IMR-90 (cell line): Measurements from ENCODE around the gene DACT2. TPM values are rescaled to one million over a fixed set of nuclear protein-coding genes. Genes with fewer than 3 reads are reported as not detected.

Experiments used
- ATAC-seq: fragments of 200-7000 bp; cut with Tn5 transposase; 2 replicates; pipeline ENCODE4 v1.9.1; 2020; ENCODE audit warnings: low read depth, mild to moderate bottlenecking, moderate library complexity
- BruUV-seq: library from RNA; stranded (reverse); fragments of 400-500 nt; replicated peaks from 2 replicates; lab custom pipeline; 2021; lab: Mats Ljungman, UMichigan
- CTCF ChIA-PET: fragments of 300-600 bp; formaldehyde crosslinking; extraction: SDS; loops from one replicate; lab custom pipeline; 2021; ENCODE audit warnings: antibody characterized with exemption; lab: Yijun Ruan, JAX
- POLR2A ChIA-PET: fragments of 300-600 bp; sonication (Branson Sonifier 250); formaldehyde crosslinking; loops from one replicate; lab custom pipeline; 2022; ENCODE audit warnings: antibody characterized with exemption; ENCODE audit not compliant: unreplicated experiment; lab: Charles Lee
- DNase-seq: peaks from one replicate; pipeline ENCODE4 v3.0.0; 2013
- H2AFZ ChIP-seq: replicated peaks from 2 replicates; pipeline ENCODE3; 2013; ENCODE audit warnings: low read length, mild to moderate bottlenecking; ENCODE audit not compliant: poor library complexity
- H2AK5ac ChIP-seq: 2 replicates; pipeline ENCODE4 v1.6.1; 2013; ENCODE audit warnings: low read depth, low read length, inconsistent platforms
- H2AK9ac ChIP-seq: replicated peaks from 2 replicates; pipeline ENCODE3; 2013; ENCODE audit warnings: mild to moderate bottlenecking, low read depth, low read length, moderate library complexity; ENCODE audit not compliant: poor library complexity
- H2BK120ac ChIP-seq: 2 replicates; pipeline ENCODE4 v1.6.1; 2013; ENCODE audit warnings: low read depth, low read length, inconsistent platforms
- H2BK15ac ChIP-seq: 3 replicates; pipeline ENCODE4 v1.6.1; 2013; ENCODE audit warnings: low read depth, low read length, inconsistent platforms
- H2BK20ac ChIP-seq: 2 replicates; pipeline ENCODE4 v1.6.1; 2013; ENCODE audit warnings: low read depth, mild to moderate bottlenecking, inconsistent platforms, low read length, moderate library complexity
- H2BK5ac ChIP-seq: 2 replicates; pipeline ENCODE4 v1.6.1; 2013; ENCODE audit warnings: mild to moderate bottlenecking, low read depth, low read length, inconsistent platforms; ENCODE audit not compliant: poor library complexity, severe bottlenecking
- H3K14ac ChIP-seq: replicated peaks from 2 replicates; pipeline ENCODE4 v1.6.1; 2013; ENCODE audit warnings: low read depth, low read length, inconsistent platforms
- H3K18ac ChIP-seq: 2 replicates; pipeline ENCODE4 v1.6.1; 2013; ENCODE audit warnings: low read depth, low read length, control low read depth
- H3K23ac ChIP-seq: 2 replicates; pipeline ENCODE4 v1.6.1; 2013; ENCODE audit warnings: low read depth, low read length, inconsistent platforms
- H3K27ac ChIP-seq: 2 replicates; pipeline ENCODE4 v1.5.1; 2013; ENCODE audit warnings: mild to moderate bottlenecking, control low read depth, low read length; ENCODE audit not compliant: insufficient read depth
- H3K27me3 ChIP-seq: 2 replicates; pipeline ENCODE4 v1.6.1; 2013; ENCODE audit warnings: low read length; ENCODE audit not compliant: control insufficient read depth, insufficient read depth
- H3K36me3 ChIP-seq: 2 replicates; pipeline ENCODE4 v1.6.1; 2013; ENCODE audit warnings: low read length, mixed read lengths; ENCODE audit not compliant: control insufficient read depth, insufficient read depth
- H3K4ac ChIP-seq: 2 replicates; pipeline ENCODE4 v1.6.1; 2013; ENCODE audit warnings: low read depth, low read length, inconsistent platforms
- H3K4me1 ChIP-seq: 2 replicates; pipeline ENCODE4 v1.6.1; 2013; ENCODE audit warnings: low read length, mixed read lengths; ENCODE audit not compliant: control insufficient read depth, insufficient read depth
- H3K4me2 ChIP-seq: 2 replicates; pipeline ENCODE4 v1.6.1; 2013; ENCODE audit warnings: low read depth, mild to moderate bottlenecking, control low read depth, low read length, moderate library complexity
- H3K4me3 ChIP-seq: 2 replicates; pipeline ENCODE4 v1.5.1; 2013; ENCODE audit warnings: low read depth, mild to moderate bottlenecking, control low read depth, low read length, moderate library complexity; ENCODE audit not compliant: insufficient read depth
- H3K56ac ChIP-seq: 2 replicates; pipeline ENCODE4 v1.6.1; 2013; ENCODE audit warnings: low read length, inconsistent platforms; ENCODE audit not compliant: insufficient read depth; ENCODE audit errors: extremely low read depth
- H3K79me1 ChIP-seq, 2 experiments: 2 replicates each; pipeline ENCODE4 v1.6.1; 2013; ENCODE audit warnings: low read length in 2 of 2, inconsistent platforms in 1 of 2, low read depth in 1 of 2
- H3K9ac ChIP-seq: 2 replicates; pipeline ENCODE4 v1.6.1; 2013; ENCODE audit warnings: low read depth, low read length, control low read depth
- H3K9me1 ChIP-seq: 2 replicates; pipeline ENCODE4 v1.6.1; 2013; ENCODE audit warnings: low read length, inconsistent platforms; ENCODE audit not compliant: insufficient read depth
- H3K9me3 ChIP-seq: 2 replicates; pipeline ENCODE4 v1.6.1; 2013; ENCODE audit warnings: low read length; ENCODE audit not compliant: control insufficient read depth, insufficient read depth
- H4K20me1 ChIP-seq: 2 replicates; pipeline ENCODE4 v1.6.1; 2013; ENCODE audit warnings: low read length, inconsistent platforms; ENCODE audit not compliant: insufficient read depth
- H4K5ac ChIP-seq: 2 replicates; pipeline ENCODE4 v1.6.1; 2013; ENCODE audit warnings: mild to moderate bottlenecking, low read depth, low read length, control low read depth
- H4K8ac ChIP-seq, 2 experiments: 2 replicates each; pipeline ENCODE4 v1.6.1; 2013; ENCODE audit warnings: low read depth in 2 of 2, low read length in 2 of 2, control low read depth in 1 of 2, inconsistent platforms in 1 of 2
- H4K91ac ChIP-seq: 2 replicates; pipeline ENCODE4 v1.6.1; 2013; ENCODE audit warnings: low read depth, low read length, inconsistent platforms; ENCODE audit not compliant: insufficient read depth
- BHLHE40 ChIP-seq: fragments of 150-350 bp; IDR thresholded peaks from 2 replicates; pipeline ENCODE4 v1.6.1; 2016; ENCODE audit warnings: mild to moderate bottlenecking, low read depth, low read length
- CHD1 ChIP-seq: IDR thresholded peaks from 2 replicates; pipeline ENCODE4 v1.6.1; 2012; ENCODE audit warnings: low read depth, low read length, improper control_type of control experiment
- FOS ChIP-seq: fragments of 150-350 bp; IDR thresholded peaks from 2 replicates; pipeline ENCODE4 v1.6.1; 2016; ENCODE audit warnings: low read depth, low read length
- MAFK ChIP-seq: IDR thresholded peaks from 2 replicates; pipeline ENCODE4 v1.6.1; 2012; ENCODE audit warnings: low read depth, low read length, improper control_type of control experiment
- MAZ ChIP-seq: IDR thresholded peaks from 2 replicates; pipeline ENCODE4 v1.6.1; 2012; ENCODE audit warnings: low read depth, mild to moderate bottlenecking, low read length, improper control_type of control experiment, moderate library complexity, borderline replicate concordance
- MXI1 ChIP-seq: IDR thresholded peaks from 2 replicates; pipeline ENCODE4 v1.6.1; 2012; ENCODE audit warnings: low read depth, mild to moderate bottlenecking, low read length, moderate library complexity, borderline replicate concordance
- NFE2L2 ChIP-seq: fragments of 150-350 bp; IDR thresholded peaks from 2 replicates; pipeline ENCODE4 v1.6.1; 2016; ENCODE audit warnings: low read depth, mild to moderate bottlenecking, low read length
- POLR2A ChIP-seq: IDR thresholded peaks from 2 replicates; pipeline ENCODE4 v1.6.1; 2012; ENCODE audit warnings: mild to moderate bottlenecking, low read depth, low read length
- RAD21 ChIP-seq: IDR thresholded peaks from 2 replicates; pipeline ENCODE4 v1.6.1; 2012; ENCODE audit warnings: low read length, improper control_type of control experiment
- RCOR1 ChIP-seq: IDR thresholded peaks from 2 replicates; pipeline ENCODE4 v1.6.1; 2012; ENCODE audit warnings: mild to moderate bottlenecking, low read length, improper control_type of control experiment; ENCODE audit not compliant: insufficient replicate concordance
- RFX5 ChIP-seq: IDR thresholded peaks from 2 replicates; pipeline ENCODE4 v1.8.0; 2012; ENCODE audit warnings: low read depth, mild to moderate bottlenecking, low read length, moderate library complexity
- SMC3 ChIP-seq: fragments of 150-350 bp; IDR thresholded peaks from 2 replicates; pipeline ENCODE4 v1.6.1; 2016; ENCODE audit warnings: low read depth, mild to moderate bottlenecking, antibody characterized with exemption, low read length, moderate library complexity
- WGBS, 2 experiments: methylation state at CpG; one replicate each; pipeline versions ENCODE4 v1.1.5 to v1.1.7; 2013; ENCODE audit warnings: missing lambda C conversion rate in 2 of 2; ENCODE audit not compliant: insufficient read length in 1 of 2; ENCODE audit errors: extremely low coverage in 2 of 2; 5-methylcytosine and 5-hydroxymethylcytosine counted together
- dilution Hi-C: fragments of 300-500 bp; cut with HindIII; formaldehyde crosslinking; loops from one replicate; pipeline ENCODE4 v1.14.3; 2018; ENCODE audit warnings: low sequenced_read_pairs; ENCODE audit not compliant: unreplicated experiment
- in situ Hi-C: fragments of 300-500 bp; cut with MboI; formaldehyde crosslinking; loops from 3 replicates; pipeline ENCODE4 v1.14.3; 2019; ENCODE audit warnings: low sequenced_read_pairs, inconsistent platforms, mixed read lengths
- intact Hi-C: fragments of 100-400 bp; cut with micrococcal nuclease; formaldehyde crosslinking; loops from 2 replicates; pipeline ENCODE4 v1.10.0; 2022
- polyA plus RNA-seq, 3 experiments: library from polyadenylated mRNA; depleted of rRNA; stranded (reverse); fragments of >200 nt; gene quantifications; 2 replicates each; pipeline ENCODE4 v1.2.3, GENCODE V29; 2012; ENCODE audit warnings: low replicate concordance in 1 of 3
- total RNA-seq: library from RNA; depleted of rRNA; stranded (reverse); fragments of >200 nt; gene quantifications from 2 replicates; pipeline ENCODE4 v1.2.3, GENCODE V29; 2012
- TF ChIP-seq, protein P1 (sequence below): fragments of 150-350 bp; IDR thresholded peaks from 2 replicates; pipeline ENCODE4 v1.6.1; 2016; ENCODE audit warnings: low read depth, mild to moderate bottlenecking, low read length, moderate library complexity, borderline replicate concordance
- TF ChIP-seq, protein P2 (sequence below): fragments of 150-350 bp; IDR thresholded peaks from 2 replicates; pipeline ENCODE4 v1.6.1; 2017; ENCODE audit warnings: mild to moderate bottlenecking, antibody characterized with exemption, low read length, low read depth
- TF ChIP-seq, protein P3 (sequence below): conservative IDR thresholded peaks from 2 replicates; pipeline ENCODE4 v1.5.1; 2012; ENCODE audit warnings: mild to moderate bottlenecking, low read depth, low read length, improper control_type of control experiment

DACT2 gene
- total and polyA plus RNA-seq, 2 of the 4 experiments (the other 2 are of a cell fraction), result not detected

DNA sequence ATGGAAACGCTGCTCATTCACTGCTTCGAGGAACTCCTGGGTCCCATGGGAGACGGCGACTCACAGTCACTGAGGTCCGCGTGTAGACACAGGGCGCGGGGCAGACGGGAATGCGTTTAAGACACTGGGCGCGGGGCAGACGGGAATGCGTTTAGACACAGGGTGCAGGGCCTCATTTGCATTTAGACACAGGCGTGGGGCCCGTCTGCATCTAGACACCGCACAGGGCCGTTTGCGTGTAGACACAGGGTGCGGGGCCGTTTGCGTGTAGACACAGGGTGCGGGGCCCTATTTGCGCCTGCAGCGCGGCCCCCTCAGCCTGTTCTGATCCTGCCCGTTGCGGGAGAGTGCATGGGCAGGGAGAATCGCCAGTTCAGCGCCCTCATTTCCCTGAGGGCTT, 10.4 kb downstream of the DACT2 start:
- TF ChIP-seq, protein P1, sequence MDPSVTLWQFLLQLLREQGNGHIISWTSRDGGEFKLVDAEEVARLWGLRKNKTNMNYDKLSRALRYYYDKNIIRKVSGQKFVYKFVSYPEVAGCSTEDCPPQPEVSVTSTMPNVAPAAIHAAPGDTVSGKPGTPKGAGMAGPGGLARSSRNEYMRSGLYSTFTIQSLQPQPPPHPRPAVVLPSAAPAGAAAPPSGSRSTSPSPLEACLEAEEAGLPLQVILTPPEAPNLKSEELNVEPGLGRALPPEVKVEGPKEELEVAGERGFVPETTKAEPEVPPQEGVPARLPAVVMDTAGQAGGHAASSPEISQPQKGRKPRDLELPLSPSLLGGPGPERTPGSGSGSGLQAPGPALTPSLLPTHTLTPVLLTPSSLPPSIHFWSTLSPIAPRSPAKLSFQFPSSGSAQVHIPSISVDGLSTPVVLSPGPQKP, result no peak
- no peak for TF ChIP-seq MAZ
- TF ChIP-seq SMC3, result no peak
- TF ChIP-seq, protein P2, sequence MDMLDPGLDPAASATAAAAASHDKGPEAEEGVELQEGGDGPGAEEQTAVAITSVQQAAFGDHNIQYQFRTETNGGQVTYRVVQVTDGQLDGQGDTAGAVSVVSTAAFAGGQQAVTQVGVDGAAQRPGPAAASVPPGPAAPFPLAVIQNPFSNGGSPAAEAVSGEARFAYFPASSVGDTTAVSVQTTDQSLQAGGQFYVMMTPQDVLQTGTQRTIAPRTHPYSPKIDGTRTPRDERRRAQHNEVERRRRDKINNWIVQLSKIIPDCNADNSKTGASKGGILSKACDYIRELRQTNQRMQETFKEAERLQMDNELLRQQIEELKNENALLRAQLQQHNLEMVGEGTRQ, result no peak
- no peak for TF ChIP-seq NFE2L2
- no peak for TF ChIP-seq FOS
- TF ChIP-seq BHLHE40, result no peak
- TF ChIP-seq RFX5, result no peak
- TF ChIP-seq RAD21, result no peak
- TF ChIP-seq CHD1, result no peak
- TF ChIP-seq MXI1, result no peak
- no peak for TF ChIP-seq RCOR1
- TF ChIP-seq MAFK, result no peak
- TF ChIP-seq POLR2A, result no peak
- TF ChIP-seq, protein P3, sequence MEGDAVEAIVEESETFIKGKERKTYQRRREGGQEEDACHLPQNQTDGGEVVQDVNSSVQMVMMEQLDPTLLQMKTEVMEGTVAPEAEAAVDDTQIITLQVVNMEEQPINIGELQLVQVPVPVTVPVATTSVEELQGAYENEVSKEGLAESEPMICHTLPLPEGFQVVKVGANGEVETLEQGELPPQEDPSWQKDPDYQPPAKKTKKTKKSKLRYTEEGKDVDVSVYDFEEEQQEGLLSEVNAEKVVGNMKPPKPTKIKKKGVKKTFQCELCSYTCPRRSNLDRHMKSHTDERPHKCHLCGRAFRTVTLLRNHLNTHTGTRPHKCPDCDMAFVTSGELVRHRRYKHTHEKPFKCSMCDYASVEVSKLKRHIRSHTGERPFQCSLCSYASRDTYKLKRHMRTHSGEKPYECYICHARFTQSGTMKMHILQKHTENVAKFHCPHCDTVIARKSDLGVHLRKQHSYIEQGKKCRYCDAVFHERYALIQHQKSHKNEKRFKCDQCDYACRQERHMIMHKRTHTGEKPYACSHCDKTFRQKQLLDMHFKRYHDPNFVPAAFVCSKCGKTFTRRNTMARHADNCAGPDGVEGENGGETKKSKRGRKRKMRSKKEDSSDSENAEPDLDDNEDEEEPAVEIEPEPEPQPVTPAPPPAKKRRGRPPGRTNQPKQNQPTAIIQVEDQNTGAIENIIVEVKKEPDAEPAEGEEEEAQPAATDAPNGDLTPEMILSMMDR, result no peak
- Histone ChIP-seq H3K4ac (no peak overlapping the region), H2BK120ac (no peak overlapping the region), H4K20me1 (no peaks in the 10 kb centered on the region), H2AK5ac (no peak overlapping the region), H3K27me3 (no peaks in the 10 kb centered on the region), H3K4me3 (no peak overlapping the region), H4K8ac (no peak overlapping the region), H3K23ac (no peak overlapping the region), H3K36me3 (no peaks in the 10 kb centered on the region), H4K5ac (no peak overlapping the region), H2BK15ac (no peak overlapping the region), H2BK5ac (no peak overlapping the region), H3K4me1 (no peaks in the 10 kb centered on the region), H2BK20ac (no peak overlapping the region), H3K9ac (no peak overlapping the region), H3K9me1 (no peaks in the 10 kb centered on the region), H3K79me1 (no peaks in the 10 kb centered on the region), H3K56ac (no peak overlapping the region), H2AK9ac (no peak overlapping the region), H3K14ac (no peak overlapping the region), H3K18ac (no peak overlapping the region), H2AFZ (no peak overlapping the region), H4K91ac (no peak overlapping the region), H3K27ac (no peak overlapping the region), H3K9me3 (peaks cover 64% of the 10 kb centered on the region), H3K4me2 (no peak overlapping the region)
- POLR2A ChIA-PET, result no interaction called here
- intact Hi-C loops (no loop called here), dilution Hi-C loops (no loop called here), in situ Hi-C loops (no loop called here)
- no TSS peak for BruUV-seq
- DNase-seq, result no peak
- 94% methylated on average over 21 of the region's 30 CpGs; no CpG with 5 or more reads in 1 of the 2 experiments for WGBS, 2 experiments
- CTCF ChIA-PET, result no interaction called here
- no peak for ATAC-seq
